H9 (cell line): ENCODE measurements around the gene HNRNPLL. TPM values are rescaled to one million over a fixed set of nuclear protein-coding genes. Genes with fewer than 3 reads are reported as not detected.

Source experiments
- DNase-seq: peaks from one replicate; pipeline ENCODE4 v3.0.0-alpha.2; 2017
- H2AFZ ChIP-seq: one replicate; pipeline ENCODE4 v1.6.1; 2013; ENCODE audit warnings: mild to moderate bottlenecking, low read length, control low read depth, moderate library complexity
- H2AK5ac ChIP-seq: 2 replicates; pipeline ENCODE4 v1.6.1; 2013; ENCODE audit warnings: low read length, control low read depth, mixed read lengths; ENCODE audit not compliant: insufficient read length
- H2BK120ac ChIP-seq: one replicate; pipeline ENCODE4 v1.6.1; 2013; ENCODE audit warnings: low read depth, mild to moderate bottlenecking, low read length, control low read depth, inconsistent platforms; ENCODE audit not compliant: poor library complexity, severe bottlenecking
- H2BK12ac ChIP-seq: 2 replicates; pipeline ENCODE4 v1.6.1; 2013; ENCODE audit warnings: low read length, control low read depth, mixed read lengths, low read depth; ENCODE audit not compliant: insufficient read length
- H2BK15ac ChIP-seq: 2 replicates; pipeline ENCODE4 v1.6.1; 2013; ENCODE audit warnings: low read depth, low read length, control low read depth
- H2BK20ac ChIP-seq: one replicate; pipeline ENCODE4 v1.6.1; 2013; ENCODE audit warnings: low read depth, mild to moderate bottlenecking, low read length, control low read depth, inconsistent platforms; ENCODE audit not compliant: poor library complexity, severe bottlenecking
- H2BK5ac ChIP-seq: 2 replicates; pipeline ENCODE4 v1.6.1; 2013; ENCODE audit warnings: low read length, control low read depth, mixed read lengths; ENCODE audit not compliant: insufficient read length
- H3K14ac ChIP-seq: 2 replicates; pipeline ENCODE4 v1.6.1; 2013; ENCODE audit warnings: low read length, control low read depth; ENCODE audit not compliant: insufficient read depth
- H3K18ac ChIP-seq: 2 replicates; pipeline ENCODE4 v1.6.1; 2013; ENCODE audit warnings: low read depth, mild to moderate bottlenecking, mixed read lengths, low read length, control low read depth; ENCODE audit not compliant: insufficient read length
- H3K23ac ChIP-seq: 2 replicates; pipeline ENCODE4 v1.6.1; 2013; ENCODE audit warnings: low read length, control low read depth, mixed read lengths, low read depth; ENCODE audit not compliant: insufficient read length
- H3K23me2 ChIP-seq: 2 replicates; pipeline ENCODE4 v1.6.1; 2013; ENCODE audit warnings: low read depth, mild to moderate bottlenecking, mixed read lengths, low read length, control low read depth; ENCODE audit not compliant: insufficient read length, poor library complexity, severe bottlenecking
- H3K27ac ChIP-seq: 2 replicates; pipeline ENCODE4 v1.5.1; 2013; ENCODE audit warnings: low read length, control low read depth, mixed read lengths, low read depth; ENCODE audit not compliant: insufficient read length
- H3K27me3 ChIP-seq: 2 replicates; pipeline ENCODE4 v1.6.1; 2013; ENCODE audit warnings: low read length, control low read depth, inconsistent platforms; ENCODE audit not compliant: insufficient read depth
- H3K4ac ChIP-seq: 2 replicates; pipeline ENCODE4 v1.6.1; 2013; ENCODE audit warnings: low read depth, mild to moderate bottlenecking, control low read depth, inconsistent platforms, low read length, moderate library complexity
- H3K4me1 ChIP-seq: 2 replicates; pipeline ENCODE4 v1.6.1; 2013; ENCODE audit warnings: low read length, control low read depth, inconsistent platforms; ENCODE audit not compliant: insufficient read depth
- H3K4me2 ChIP-seq: 2 replicates; pipeline ENCODE4 v1.6.1; 2013; ENCODE audit warnings: low read length, control low read depth, mixed read lengths; ENCODE audit not compliant: insufficient read length, insufficient read depth
- H3K56ac ChIP-seq: 2 replicates; pipeline ENCODE4 v1.6.1; 2013; ENCODE audit warnings: low read depth, mild to moderate bottlenecking, mixed read lengths, low read length, control low read depth; ENCODE audit not compliant: insufficient read length
- H3K79me1 ChIP-seq: 2 replicates; pipeline ENCODE4 v1.6.1; 2013; ENCODE audit warnings: low read depth, mild to moderate bottlenecking, moderate library complexity, low read length, control low read depth, inconsistent platforms; ENCODE audit not compliant: insufficient read depth, poor library complexity, severe bottlenecking
- H3K79me2 ChIP-seq: 2 replicates; pipeline ENCODE4 v1.6.1; 2013; ENCODE audit warnings: low read length, control low read depth, inconsistent platforms; ENCODE audit not compliant: insufficient read depth
- H3K9ac ChIP-seq: 2 replicates; pipeline ENCODE4 v1.6.1; 2013; ENCODE audit warnings: low read length, control low read depth, mixed read lengths; ENCODE audit not compliant: insufficient read length; ENCODE audit errors: extremely low read depth
- H3K9me3 ChIP-seq: one replicate; pipeline ENCODE4 v1.6.1; 2013; ENCODE audit warnings: low read depth, low read length, inconsistent platforms; ENCODE audit not compliant: control insufficient read depth
- H3T11ph ChIP-seq: one replicate; pipeline ENCODE4 v1.6.1; 2013; ENCODE audit warnings: mild to moderate bottlenecking, low read length, control low read depth, inconsistent platforms
- H4K20me1 ChIP-seq: one replicate; pipeline ENCODE4 v1.6.1; 2013; ENCODE audit not compliant: control insufficient read depth, insufficient read length, insufficient read depth
- H4K5ac ChIP-seq: 2 replicates; pipeline ENCODE4 v1.6.1; 2013; ENCODE audit warnings: low read depth, mild to moderate bottlenecking, mixed read lengths, low read length, control low read depth; ENCODE audit not compliant: insufficient read length
- H4K8ac ChIP-seq: replicated peaks from 2 replicates; pipeline ENCODE4 v1.6.1; 2013; ENCODE audit warnings: low read length, control low read depth, mixed read lengths, low read depth; ENCODE audit not compliant: insufficient read length
- H4K91ac ChIP-seq: 2 replicates; pipeline ENCODE4 v1.6.1; 2013; ENCODE audit warnings: low read depth, mild to moderate bottlenecking, moderate library complexity, mixed read lengths, low read length, control low read depth; ENCODE audit not compliant: insufficient read length
- H3K27ac Mint-ChIP-seq, 3 experiments: 2 replicates in 2 of 3; 3 replicates in 1 of 3; pipeline ENCODE4 v1.8.0; 2020 to 2021; ENCODE audit warnings: mixed read lengths in 3 of 3, mild to moderate bottlenecking in 1 of 3, moderate library complexity in 1 of 3
- H3K27me3 Mint-ChIP-seq: 2 replicates; pipeline ENCODE4 v1.8.0; 2021; ENCODE audit warnings: low read depth, mild to moderate bottlenecking, moderate library complexity, mixed read lengths
- H3K36me3 Mint-ChIP-seq, 3 experiments: 2 replicates in 2 of 3; 3 replicates in 1 of 3; pipeline ENCODE4 v1.8.0; 2020 to 2021; ENCODE audit warnings: low read depth in 3 of 3, mixed read lengths in 3 of 3; ENCODE audit not compliant: insufficient read depth in 1 of 3
- H3K4me1 Mint-ChIP-seq, 2 experiments: 2 replicates each; pipeline ENCODE4 v1.8.0; 2020; ENCODE audit warnings: mixed read lengths in 2 of 2
- H3K4me3 Mint-ChIP-seq, 2 experiments: 2 replicates in 1 of 2; 3 replicates in 1 of 2; pipeline ENCODE4 v1.8.0; 2020 to 2021; ENCODE audit warnings: mild to moderate bottlenecking in 2 of 2, mixed read lengths in 2 of 2, moderate library complexity in 1 of 2
- H3K9me3 Mint-ChIP-seq, 2 experiments: 2 replicates in 1 of 2; 3 replicates in 1 of 2; pipeline ENCODE4 v1.8.0; 2020; ENCODE audit warnings: mild to moderate bottlenecking in 2 of 2, mixed read lengths in 2 of 2, moderate library complexity in 1 of 2
- CTCF ChIP-seq: fragments of 200-600 bp; sonication (generic); conservative IDR thresholded peaks from 3 replicates; pipeline ENCODE4 v1.8.0; 2021; ENCODE audit warnings: antibody characterized with exemption, mild to moderate bottlenecking
- WGBS: extraction: QIAGEN DNeasy Blood & Tissue Kit; methylation state at CpG from one replicate; pipeline ENCODE4 v1.1.7; 2013; ENCODE audit warnings: missing lambda C conversion rate, low lambda C conversion rate, mixed read lengths; ENCODE audit not compliant: insufficient read length; ENCODE audit errors: extremely low coverage; 5-methylcytosine and 5-hydroxymethylcytosine counted together
- total RNA-seq: library from RNA; stranded (reverse); gene quantifications from 2 replicates; pipeline ENCODE4 v1.2.1, GENCODE V29; 2021

The HNRNPLL gene
- total RNA-seq, 1 experiment from 2014 or later, result 52.3 TPM

GRCh38 chr2:38560092-38560491 lies 42.6 kb downstream of the HNRNPLL start:
- no peak overlapping the region for H3K4me2 ChIP-seq
- no peak overlapping the region for H3K27ac Mint-ChIP-seq
- no peak overlapping the region for H3K18ac ChIP-seq
- no peak overlapping the region for H3K4me3 Mint-ChIP-seq
- TF ChIP-seq CTCF, result no peak
- H4K91ac ChIP-seq, result no peak overlapping the region
- no peak overlapping the region for H3K14ac ChIP-seq
- H3K4me1 ChIP-seq, result no peaks in the 10 kb centered on the region
- H3K79me2 ChIP-seq, result no peaks in the 10 kb centered on the region
- no peaks in the 10 kb centered on the region for H4K20me1 ChIP-seq
- no peak overlapping the region for H2AFZ ChIP-seq
- H3K36me3 Mint-ChIP-seq, result peaks cover 17 to 35% (median 28%) of the 10 kb centered on the region in 3 experiments; a peak in 6 of 7 replicates
- no peak overlapping the region for H3K56ac ChIP-seq
- H2BK5ac ChIP-seq, result no peak overlapping the region
- H3K23ac ChIP-seq, result no peak overlapping the region
- WGBS, result no CpG with 5 or more reads among the region's 2 CpGs
- H3K9ac ChIP-seq, result no peak overlapping the region
- no peak overlapping the region for H2AK5ac ChIP-seq
- no peaks in the 10 kb centered on the region for H3K27me3 Mint-ChIP-seq
- H3K23me2 ChIP-seq, result no peaks in the 10 kb centered on the region
- H2BK120ac ChIP-seq, result no peak overlapping the region
- no peaks in the 10 kb centered on the region for H3K9me3 Mint-ChIP-seq
- no peak overlapping the region for H4K8ac ChIP-seq
- no peaks in the 10 kb centered on the region for H3K79me1 ChIP-seq
- no peak overlapping the region for H3K27ac ChIP-seq
- no peaks in the 10 kb centered on the region for H3K9me3 ChIP-seq
- H2BK15ac ChIP-seq, result no peak overlapping the region
- no peak overlapping the region for H3T11ph ChIP-seq
- no peaks in the 10 kb centered on the region for H3K4me1 Mint-ChIP-seq
- no peak overlapping the region for H2BK12ac ChIP-seq
- no peaks in the 10 kb centered on the region for H3K27me3 ChIP-seq
- no peak overlapping the region for H4K5ac ChIP-seq
- no peak overlapping the region for H2BK20ac ChIP-seq
- H3K4ac ChIP-seq, result no peak overlapping the region
- DNase-seq, result no peak
